Activated CD8-positive, alpha-beta memory T cell treated with anti-CD3 and anti-CD28 coated beads, Interleukin-2, amount 50 U/mL, for 4 hours (primary cell): ENCODE measurements around the gene VAMP7.
"Not testable (repeated sequence)": the region's sequence is repeated elsewhere in the genome, so short reads cannot be mapped to it uniquely, and the experiment has no call there.

Experiments used
- DNase-seq: peaks from one replicate; pipeline ENCODE4 v3.0.0-alpha.2; 2020

Gene VAMP7

GRCh38 chrX:155881158-155881993, at the start of gene VAMP7:
Gene VAMP7, plus strand, starts transcription at chrX:155881345. Its CDS starts 8,122 bp downstream, at chrX:155889467.
- DNase-seq, result peak; percentile 73

GRCh38 chrX:155841232-155841631, 39.9 kb upstream of the VAMP7 start:
- no peak for DNase-seq

GRCh38 chrX:155851786-155852185, 29.4 kb upstream of the VAMP7 start:
- DNase-seq, result not testable (repeated sequence)

- no peak for DNase-seq
Measured at GRCh38 chrX:155857561-155857960, 23.6 kb upstream of the VAMP7 start.

GRCh38 chrX:155864655-155865054, 16.5 kb upstream of the VAMP7 start:
- no peak for DNase-seq

GRCh38 chrX:155865193-155865592, 16.0 kb upstream of the VAMP7 start:
- no peak for DNase-seq

- DNase-seq, result no peak
Measured at GRCh38 chrX:155867821-155868220, 13.3 kb upstream of the VAMP7 start.

- no peak for DNase-seq
Measured at GRCh38 chrX:155870958-155871357, 10.2 kb upstream of the VAMP7 start.

GRCh38 chrX:155871934-155872333, 9.2 kb upstream of the VAMP7 start:
- no peak for DNase-seq

GRCh38 chrX:155873188-155873587, 8.0 kb upstream of the VAMP7 start:
- DNase-seq, result no peak

- no peak for DNase-seq
Measured at GRCh38 chrX:155874571-155875244, 6.4 kb upstream of the VAMP7 start.

GRCh38 chrX:155876704-155877103, 4.4 kb upstream of the VAMP7 start:
- no peak for DNase-seq

GRCh38 chrX:155877288-155877687, 3.9 kb upstream of the VAMP7 start:
- no peak for DNase-seq

- no peak for DNase-seq
Measured at GRCh38 chrX:155880586-155881157, 473 bp upstream of the VAMP7 start.

- DNase-seq, result no peak
Measured at GRCh38 chrX:155886409-155886808, 5.3 kb downstream of the VAMP7 start.

- DNase-seq, result no peak
Measured at GRCh38 chrX:155888139-155888538, 7.0 kb downstream of the VAMP7 start.

- DNase-seq, result no peak
Measured at GRCh38 chrX:155889328-155889727, 8.2 kb downstream of the VAMP7 start.

GRCh38 chrX:155891446-155892210, 10.5 kb downstream of the VAMP7 start:
- DNase-seq, result no peak

GRCh38 chrX:155893521-155893920, 12.4 kb downstream of the VAMP7 start:
- no peak for DNase-seq

GRCh38 chrX:155896512-155896911, 15.4 kb downstream of the VAMP7 start:
- DNase-seq, result no peak

- no peak for DNase-seq
Measured at GRCh38 chrX:155899366-155899765, 18.2 kb downstream of the VAMP7 start.

- no peak for DNase-seq
Measured at GRCh38 chrX:155900765-155901164, 19.6 kb downstream of the VAMP7 start.

- not testable (repeated sequence) for DNase-seq
Measured at GRCh38 chrX:155907661-155908060, 26.5 kb downstream of the VAMP7 start.
